ENCODE data around the gene LGALS12. TPM values are rescaled to one million over a fixed set of nuclear protein-coding genes. Genes with fewer than 3 reads are reported as not detected.

LGALS12 gene, protein sequence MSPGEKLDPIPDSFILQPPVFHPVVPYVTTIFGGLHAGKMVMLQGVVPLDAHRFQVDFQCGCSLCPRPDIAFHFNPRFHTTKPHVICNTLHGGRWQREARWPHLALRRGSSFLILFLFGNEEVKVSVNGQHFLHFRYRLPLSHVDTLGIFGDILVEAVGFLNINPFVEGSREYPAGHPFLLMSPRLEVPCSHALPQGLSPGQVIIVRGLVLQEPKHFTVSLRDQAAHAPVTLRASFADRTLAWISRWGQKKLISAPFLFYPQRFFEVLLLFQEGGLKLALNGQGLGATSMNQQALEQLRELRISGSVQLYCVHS
- under 0.01 and 0.20 TPM in 2 replicates for total RNA-seq

DNA sequence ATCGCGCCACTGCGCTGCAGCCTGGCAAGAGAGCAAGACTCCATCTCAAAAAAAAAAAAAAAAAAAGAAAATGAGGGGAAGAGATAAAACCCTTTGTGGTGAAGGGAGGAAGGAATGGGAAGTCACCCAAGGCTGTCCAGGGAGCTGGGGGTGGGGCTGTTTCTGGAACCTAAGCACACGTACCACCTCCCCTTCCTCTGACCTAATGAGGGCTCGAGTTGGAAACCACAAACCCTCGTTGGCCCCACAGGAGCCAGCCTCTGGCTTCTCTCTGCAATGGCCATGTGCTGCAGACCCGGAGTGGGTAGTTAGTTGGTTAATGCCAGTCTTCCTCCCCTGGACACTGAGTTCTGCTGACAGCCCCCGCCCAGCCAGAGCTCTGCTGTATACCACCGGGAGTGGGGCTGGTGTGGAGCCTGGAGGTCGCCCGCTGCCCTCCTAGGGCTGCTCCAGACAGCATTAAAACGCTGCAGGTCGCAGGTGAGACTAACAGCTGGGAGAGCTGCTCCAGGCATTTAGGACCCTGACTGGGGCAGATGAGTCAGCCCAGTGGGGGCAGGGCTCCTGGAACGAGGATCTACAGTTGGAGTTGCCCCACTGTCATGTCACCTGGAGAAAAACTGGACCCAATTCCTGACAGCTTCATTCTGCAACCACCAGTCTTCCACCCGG, at the start of gene LGALS12:
Gene LGALS12 (plus strand): TSS at position 228 of the 672 bp plus-strand sequence. CDS start 375 bp downstream, at position 603.

DNA sequence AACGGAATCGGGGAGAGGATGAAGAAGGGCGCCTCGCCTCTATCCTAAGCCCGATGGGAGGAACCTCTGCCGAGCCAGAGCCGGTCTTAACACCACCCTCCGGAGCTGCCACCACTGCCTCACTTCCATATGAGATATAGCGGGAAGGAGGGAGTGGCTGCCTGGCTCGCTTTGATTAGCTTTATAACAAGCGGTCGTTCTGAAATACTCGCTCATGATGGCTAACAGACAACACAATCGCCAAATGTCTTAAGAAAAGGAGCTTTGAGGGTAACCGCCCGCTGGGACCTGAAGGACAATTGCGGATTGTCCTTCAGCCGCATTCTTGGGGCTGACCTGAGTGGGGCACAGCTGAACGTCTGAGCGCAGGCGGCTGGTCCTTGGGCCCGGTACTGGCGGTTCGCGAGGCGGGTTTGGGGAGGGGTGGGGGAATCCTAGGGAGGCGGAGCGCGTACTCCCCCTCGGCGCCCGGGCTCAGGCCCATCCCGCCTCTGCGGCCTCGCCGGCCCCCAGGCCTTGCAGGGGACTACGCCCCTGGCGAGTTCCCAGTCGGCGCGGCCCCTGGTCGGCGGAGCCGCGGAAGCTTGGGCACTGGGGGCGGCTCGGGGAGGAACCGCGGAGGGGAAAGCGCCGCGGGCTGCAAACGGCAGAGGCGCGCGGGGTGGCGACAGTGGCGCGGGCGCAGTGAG, 15.2 kb upstream of the LGALS12 start, which contains the start of gene PLAAT5:
Gene PLAAT5 (minus strand): TSS at position 617 of the 689 bp plus-strand sequence. CDS start 133 bp downstream, at position 484.

DNA sequence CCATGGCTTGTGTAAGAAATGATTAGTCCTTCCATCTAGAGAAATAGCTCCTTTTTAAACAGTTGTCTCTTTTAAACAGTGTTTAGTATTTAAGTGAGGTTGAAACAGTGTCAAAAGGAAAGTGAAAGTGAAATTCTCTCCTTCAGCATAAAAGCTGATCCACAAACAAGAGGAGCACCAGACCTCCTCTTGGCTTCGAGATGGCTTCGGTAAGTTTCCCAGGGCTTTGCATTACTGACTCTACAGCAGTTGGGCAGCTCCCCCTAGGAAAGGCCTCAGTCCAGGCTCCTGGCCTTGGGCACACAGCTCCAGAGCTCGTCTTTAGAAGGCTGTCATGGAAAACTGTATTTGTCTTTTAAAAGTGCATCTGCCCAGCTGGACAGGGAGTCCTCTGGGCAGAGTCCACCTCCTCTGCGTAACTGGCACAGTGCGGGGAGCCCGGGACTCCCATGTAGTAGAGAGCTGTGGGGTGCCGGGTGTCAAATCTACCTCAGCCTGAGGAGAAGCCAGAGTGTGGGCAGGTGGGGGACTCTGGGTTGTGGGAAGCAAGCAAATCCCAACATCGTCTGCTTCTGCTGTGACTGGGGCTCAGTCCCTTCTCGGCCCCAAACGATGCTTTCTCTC, 30.9 kb downstream of the LGALS12 start, which contains the start of gene PLAAT4:
Gene PLAAT4 (plus strand): TSS at position 140 of the 624 bp plus-strand sequence. CDS start 61 bp downstream, at position 201.

DNA sequence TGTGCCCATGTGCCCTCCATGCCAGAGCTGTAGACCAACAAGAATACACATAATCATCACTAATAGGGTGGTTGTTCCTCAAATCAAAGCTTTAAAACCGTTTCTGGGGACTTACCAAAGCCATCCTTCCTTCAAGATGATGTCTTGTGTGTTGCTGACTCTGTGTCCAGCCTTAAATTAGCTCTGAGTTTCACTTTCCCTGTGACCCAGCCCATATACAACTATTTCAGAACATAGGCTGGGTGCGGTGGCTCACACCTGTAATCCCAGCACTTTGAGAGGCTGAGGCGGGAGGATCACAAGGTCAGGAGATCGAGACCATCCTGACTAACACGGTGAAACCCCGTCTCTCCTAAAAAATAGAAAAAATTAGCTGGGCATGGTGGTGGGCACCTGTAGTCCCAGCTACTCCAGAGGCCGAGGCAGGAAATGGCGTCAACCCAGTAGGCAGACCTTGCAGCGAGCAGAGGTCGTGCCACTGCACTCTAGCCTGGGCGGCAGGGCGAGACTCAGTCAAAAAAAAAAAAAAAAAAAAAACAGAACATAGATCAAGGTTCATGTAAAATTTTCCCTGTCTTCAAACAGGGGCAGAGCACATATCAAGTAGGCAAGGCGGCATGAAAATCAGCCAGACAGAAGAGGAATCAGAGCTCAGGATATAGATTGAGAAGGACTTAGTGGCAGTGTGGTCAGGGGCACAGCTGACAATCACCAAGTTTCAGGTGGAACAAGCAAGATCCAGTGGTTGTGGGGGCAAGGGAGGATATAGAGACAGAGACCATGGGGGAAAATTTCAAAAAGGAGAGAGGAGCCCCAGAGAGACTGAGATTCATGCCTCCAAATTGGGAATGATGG, 57.5 kb downstream of the LGALS12 start, which contains the start of gene PLAAT2:
Gene PLAAT2 (minus strand): TSS at position 179 of the 855 bp plus-strand sequence. CDS start 55 bp downstream, at position 124.

Other genes with a start within 250 kb of the LGALS12 start
- not detected in 2 replicates for gene SLC22A9, start 136.3 kb upstream of the LGALS12 start, total RNA-seq
- gene PLAAT5, start 14.9 kb upstream of the LGALS12 start, total RNA-seq = under 0.01 and 0.73 TPM in 2 replicates
- gene PLAAT4, start 30.7 kb downstream of the LGALS12 start, total RNA-seq = 2.3 and 4.8 TPM in 2 replicates
- gene PLAAT2, start 57.3 kb downstream of the LGALS12 start, total RNA-seq = not detected in 2 replicates
- 14.9 and 16.2 TPM in 2 replicates for gene PLAAT3, start 108.3 kb downstream of the LGALS12 start, total RNA-seq
- gene ATL3, start 165.3 kb downstream of the LGALS12 start, total RNA-seq = 129 and 159 TPM in 2 replicates
- 74.6 and 74.7 TPM in 2 replicates for gene RTN3, start 175.4 kb downstream of the LGALS12 start, total RNA-seq

Measured in subcutaneous preadipocyte (primary cell).